ENCODE results near the gene CD83. TPM values are rescaled to one million over a fixed set of nuclear protein-coding genes. Genes with fewer than 3 reads are reported as not detected.

Gene CD83
- total RNA-seq, 4 donors from 2014 or later, result 1.2 to 4.3 (median 1.8) TPM

DNA sequence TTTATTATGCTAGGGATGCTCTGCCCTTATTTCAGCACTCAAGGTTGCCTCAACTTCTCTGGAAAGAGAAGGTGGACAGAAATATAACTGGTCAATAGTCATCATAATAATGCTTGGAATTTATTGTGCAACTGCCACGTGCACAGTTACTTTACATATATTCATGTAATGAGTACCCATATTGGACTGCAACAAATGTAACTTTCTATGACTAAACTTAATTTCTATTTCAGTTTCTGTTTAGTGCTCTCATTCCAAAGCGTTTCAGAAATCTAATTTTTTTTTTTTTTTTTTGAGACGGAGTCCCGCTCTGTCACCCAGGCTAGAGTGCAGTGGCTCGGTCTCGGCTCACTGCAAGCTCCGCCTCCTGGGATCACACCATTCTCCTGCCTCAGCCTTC, 28.3 kb upstream of the CD83 start:
- Histone ChIP-seq H3K9me3 (no peaks in the 10 kb centered on the region), H3K27me3 (peaks cover 0 to 5% (median 0%) of the 10 kb centered on the region in 4 donors), H3K4me1 (no peaks in the 10 kb centered on the region), H3K27ac (replicated peaks in 1 of 4) (no peak overlapping the region), H3K4me3 (no peak overlapping the region), H3K36me3 (no peaks in the 10 kb centered on the region)
- TF ChIP-seq, protein P1, sequence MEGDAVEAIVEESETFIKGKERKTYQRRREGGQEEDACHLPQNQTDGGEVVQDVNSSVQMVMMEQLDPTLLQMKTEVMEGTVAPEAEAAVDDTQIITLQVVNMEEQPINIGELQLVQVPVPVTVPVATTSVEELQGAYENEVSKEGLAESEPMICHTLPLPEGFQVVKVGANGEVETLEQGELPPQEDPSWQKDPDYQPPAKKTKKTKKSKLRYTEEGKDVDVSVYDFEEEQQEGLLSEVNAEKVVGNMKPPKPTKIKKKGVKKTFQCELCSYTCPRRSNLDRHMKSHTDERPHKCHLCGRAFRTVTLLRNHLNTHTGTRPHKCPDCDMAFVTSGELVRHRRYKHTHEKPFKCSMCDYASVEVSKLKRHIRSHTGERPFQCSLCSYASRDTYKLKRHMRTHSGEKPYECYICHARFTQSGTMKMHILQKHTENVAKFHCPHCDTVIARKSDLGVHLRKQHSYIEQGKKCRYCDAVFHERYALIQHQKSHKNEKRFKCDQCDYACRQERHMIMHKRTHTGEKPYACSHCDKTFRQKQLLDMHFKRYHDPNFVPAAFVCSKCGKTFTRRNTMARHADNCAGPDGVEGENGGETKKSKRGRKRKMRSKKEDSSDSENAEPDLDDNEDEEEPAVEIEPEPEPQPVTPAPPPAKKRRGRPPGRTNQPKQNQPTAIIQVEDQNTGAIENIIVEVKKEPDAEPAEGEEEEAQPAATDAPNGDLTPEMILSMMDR (IDR thresholded peaks at IDR 0.05), result no peak
- no peak for TF ChIP-seq EP300 (IDR thresholded peaks at IDR 0.05)
- TF ChIP-seq POLR2A (IDR thresholded peaks at IDR 0.05; ENCODE audit: low read depth), result no peak
- no peak for TF ChIP-seq POLR2AphosphoS5 (IDR thresholded peaks at IDR 0.05)
- intact Hi-C loops (cut with DNase I), result no loop called here
- 90% methylated on average over 7 of the region's 7 CpGs for WGBS
- no peak for DNase-seq (ENCODE audit: extremely low spot score)

DNA sequence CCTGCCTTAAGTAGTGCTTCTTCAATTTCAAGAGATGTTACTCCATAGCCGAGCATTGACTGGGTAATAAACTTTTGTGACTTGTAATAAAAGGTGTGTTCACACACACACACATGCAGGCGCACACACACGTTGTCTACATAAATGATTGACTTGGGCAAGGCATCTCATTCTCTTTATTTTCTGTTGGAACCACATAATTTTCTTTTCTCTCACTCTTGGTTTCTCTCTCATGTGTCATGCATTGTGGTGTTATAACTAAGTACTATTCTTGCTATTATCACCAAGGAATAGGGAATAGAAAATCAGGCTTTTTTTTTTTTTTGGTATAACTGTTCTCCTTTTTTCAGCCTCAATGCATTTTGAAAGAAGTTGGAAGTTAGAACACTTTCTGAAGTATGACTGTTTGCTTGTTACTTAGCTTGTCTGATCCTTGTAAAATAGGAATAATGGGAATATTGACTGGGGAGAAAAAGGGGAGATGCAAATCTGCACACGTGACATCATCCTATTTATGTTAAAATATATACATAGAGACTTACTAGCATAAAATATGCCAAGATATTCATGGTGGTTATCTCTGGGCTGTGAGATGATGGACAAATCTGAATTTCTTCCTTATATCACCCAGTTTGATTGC, 26.1 kb upstream of the CD83 start:
- intact Hi-C loops (cut with DNase I), result no loop called here
- no peak overlapping the region for H3K27ac ChIP-seq (replicated peaks in 1 of 4)
- no peaks in the 10 kb centered on the region for H3K9me3 ChIP-seq
- H3K36me3 ChIP-seq, result no peaks in the 10 kb centered on the region
- peaks cover 0 to 5% (median 0%) of the 10 kb centered on the region in 4 donors for H3K27me3 ChIP-seq
- H3K4me1 ChIP-seq, result peaks cover 0 to 3% (median 0%) of the 10 kb centered on the region in 4 donors
- DNase-seq (ENCODE audit: extremely low spot score), result no peak
- TF ChIP-seq POLR2A (IDR thresholded peaks at IDR 0.05; ENCODE audit: low read depth) (no peak), EP300 (IDR thresholded peaks at IDR 0.05) (no peak), POLR2AphosphoS5 (IDR thresholded peaks at IDR 0.05) (no peak)
- TF ChIP-seq, protein P1 (IDR thresholded peaks at IDR 0.05), result no peak
- no peak overlapping the region for H3K4me3 ChIP-seq
- 77% methylated on average over 4 of the region's 4 CpGs for WGBS

DNA sequence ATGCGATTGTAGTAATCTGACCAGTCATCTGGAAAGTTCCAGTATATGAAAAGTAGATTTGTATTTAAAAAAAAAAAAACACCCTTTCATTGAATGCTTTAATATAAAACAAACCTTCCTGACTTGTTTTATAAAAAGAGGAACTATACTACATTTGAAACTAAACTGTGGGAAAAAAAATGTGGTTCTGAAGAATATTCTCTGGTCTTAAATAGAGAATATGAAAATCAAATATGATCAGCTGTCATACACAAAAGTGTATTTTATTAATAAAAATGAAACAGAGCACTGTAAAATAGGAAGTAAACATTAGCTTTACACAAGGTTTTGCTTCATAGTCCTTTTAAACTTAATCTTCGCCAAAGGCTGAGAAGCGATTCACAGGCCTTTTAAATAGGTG, 25.3 kb upstream of the CD83 start:
- no peak for TF ChIP-seq EP300 (IDR thresholded peaks at IDR 0.05)
- TF ChIP-seq POLR2AphosphoS5 (IDR thresholded peaks at IDR 0.05), result no peak
- TF ChIP-seq, protein P1 (IDR thresholded peaks at IDR 0.05), result no peak
- TF ChIP-seq POLR2A (IDR thresholded peaks at IDR 0.05; ENCODE audit: low read depth), result no peak
- DNase-seq (ENCODE audit: extremely low spot score), result no peak
- no peak overlapping the region for H3K27ac ChIP-seq (replicated peaks in 1 of 4)
- intact Hi-C loops (cut with DNase I), result no loop called here
- no peaks in the 10 kb centered on the region for H3K36me3 ChIP-seq
- H3K27me3 ChIP-seq, result peaks cover 0 to 5% (median 0%) of the 10 kb centered on the region in 4 donors
- H3K4me1 ChIP-seq, result peaks cover 0 to 3% (median 0%) of the 10 kb centered on the region in 4 donors
- H3K4me3 ChIP-seq, result no peak overlapping the region
- WGBS, result 87% methylated on average over 3 of the region's 3 CpGs
- no peaks in the 10 kb centered on the region for H3K9me3 ChIP-seq

DNA sequence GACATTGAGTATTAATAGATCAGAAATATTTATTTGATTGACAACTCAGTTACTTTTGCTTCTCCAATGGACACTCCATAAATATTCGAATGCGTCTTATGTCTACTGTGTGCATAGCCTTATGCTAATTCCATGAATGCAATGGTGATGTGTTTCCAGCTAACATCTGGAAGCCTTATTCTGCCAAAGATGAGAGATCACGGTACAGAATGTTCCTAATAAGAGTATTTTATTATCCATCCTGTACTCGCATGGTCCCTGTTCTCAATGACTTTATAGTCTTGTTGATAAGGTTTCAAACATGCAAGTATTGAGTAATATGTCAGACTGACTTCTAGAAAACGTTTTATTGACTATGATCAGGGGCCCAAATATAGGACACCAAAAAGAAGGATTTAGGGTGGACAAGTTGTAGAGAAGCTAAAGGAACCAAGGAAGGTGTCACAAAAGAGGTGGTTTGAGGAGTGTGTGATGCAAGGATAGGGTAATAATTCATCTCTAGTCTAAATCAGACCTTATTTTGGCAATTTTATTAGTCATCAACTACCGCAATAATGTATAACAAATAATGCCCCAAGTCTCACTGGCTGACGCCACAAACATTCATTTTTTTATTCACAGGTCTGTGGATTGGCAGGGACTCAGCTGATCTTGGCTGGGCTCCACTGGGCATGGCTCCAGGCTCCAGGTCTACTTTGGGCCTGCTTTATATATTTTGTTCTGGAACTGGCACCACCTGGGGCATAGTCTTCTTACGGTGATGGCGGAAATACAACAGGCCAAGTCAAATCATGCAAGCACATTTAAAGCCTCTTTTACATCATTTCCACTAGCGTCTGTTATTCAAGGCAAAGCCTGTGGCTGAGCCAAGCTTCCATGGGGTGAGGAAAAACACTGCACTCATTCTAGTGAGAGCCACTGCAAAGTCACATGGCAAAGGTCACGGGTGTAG, 24.5 kb upstream of the CD83 start:
- no peak overlapping the region for H3K4me3 ChIP-seq
- H3K4me1 ChIP-seq, result peaks cover 0 to 3% (median 0%) of the 10 kb centered on the region in 4 donors
- H3K27me3 ChIP-seq, result peaks cover 0 to 5% (median 0%) of the 10 kb centered on the region in 4 donors
- no peaks in the 10 kb centered on the region for H3K9me3 ChIP-seq
- DNase-seq (ENCODE audit: extremely low spot score), result no peak
- TF ChIP-seq, protein P1 (IDR thresholded peaks at IDR 0.05), result no peak
- no peak for TF ChIP-seq EP300 (IDR thresholded peaks at IDR 0.05)
- no peak overlapping the region for H3K27ac ChIP-seq (replicated peaks in 1 of 4)
- intact Hi-C loops (cut with DNase I), result no loop called here
- 72% methylated on average over 11 of the region's 11 CpGs for WGBS
- H3K36me3 ChIP-seq, result no peaks in the 10 kb centered on the region
